Activated T-cell treated with anti-CD3 and anti-CD28 coated beads, Interleukin-2, amount 50 U/mL, for 4 hours (primary cell): ENCODE data around the gene CHST3. TPM values are rescaled to one million over a fixed set of nuclear protein-coding genes. Genes with fewer than 3 reads are reported as not detected.
A peak's percentile ranks its signal among the peaks of the same experiment; 100 is the strongest.

Experiments
- ATAC-seq, 2 donors: fragments of 200-7000 bp; cut with Tn5 transposase; one replicate each; pipeline ENCODE4 v1.10.0; 2021
- DNase-seq: peaks from one replicate; pipeline ENCODE4 v3.0.0-alpha.2; 2020
- H3K27me3 Mint-ChIP-seq: one replicate; pipeline ENCODE4 v1.8.0; 2021; ENCODE audit warnings: low read depth, mixed read lengths
- H3K36me3 Mint-ChIP-seq: one replicate; pipeline ENCODE4 v1.8.0; 2022; ENCODE audit warnings: mixed read lengths; ENCODE audit not compliant: insufficient read depth
- H3K4me1 Mint-ChIP-seq: one replicate; pipeline ENCODE4 v1.8.0; 2021; ENCODE audit warnings: low read depth, mixed read lengths
- H3K4me3 Mint-ChIP-seq: one replicate; pipeline ENCODE4 v1.8.0; 2021; ENCODE audit warnings: mild to moderate bottlenecking, moderate library complexity, mixed read lengths
- H3K9me3 Mint-ChIP-seq: one replicate; pipeline ENCODE4 v1.8.0; 2021; ENCODE audit warnings: mixed read lengths
- total RNA-seq, 3 donors: library from RNA; stranded (reverse); gene quantifications; one replicate each; pipeline ENCODE4 v1.2.1, GENCODE V29; 2021

The CHST3 gene
- total RNA-seq, 3 donors from 2014 or later: 0.90 to 2.0 (median 1.1) TPM

- Mint-ChIP-seq H3K36me3 (no peaks in the 10 kb centered on the region), H3K4me3 (no peak overlapping the region), H3K27me3 (peaks cover 6% of the 10 kb centered on the region), H3K4me1 (peaks cover 24% of the 10 kb centered on the region), H3K9me3 (peaks cover 12% of the 10 kb centered on the region)
- DNase-seq: no peak
- ATAC-seq: no peak
These were observed 24.9 kb upstream of the CHST3 start for GRCh38 chr10:71939304-71939703.

- H3K36me3 Mint-ChIP-seq: no peaks in the 10 kb centered on the region
- no peak for DNase-seq
- peaks cover 12% of the 10 kb centered on the region for H3K9me3 Mint-ChIP-seq
- ATAC-seq: peak; percentile 46 to 59
- H3K4me3 Mint-ChIP-seq: peak overlapping the region; percentile 23
- H3K27me3 Mint-ChIP-seq: peaks cover 6% of the 10 kb centered on the region
- H3K4me1 Mint-ChIP-seq: peaks cover 20% of the 10 kb centered on the region
These were observed 24.2 kb upstream of the CHST3 start for GRCh38 chr10:71939861-71940474.

- no peak for DNase-seq
- Mint-ChIP-seq H3K4me3 (no peak overlapping the region), H3K9me3 (peaks cover 14% of the 10 kb centered on the region), H3K4me1 (peaks cover 14% of the 10 kb centered on the region), H3K36me3 (no peaks in the 10 kb centered on the region), H3K27me3 (peaks cover 6% of the 10 kb centered on the region)
- ATAC-seq: no peak
These were observed 23.4 kb upstream of the CHST3 start for GRCh38 chr10:71940752-71941151.

- Mint-ChIP-seq H3K27me3 (peaks cover 6% of the 10 kb centered on the region), H3K9me3 (peaks cover 20% of the 10 kb centered on the region), H3K4me3 (no peak overlapping the region), H3K36me3 (no peaks in the 10 kb centered on the region), H3K4me1 (peaks cover 14% of the 10 kb centered on the region)
- no peak for DNase-seq
- no peak for ATAC-seq
These were observed 22.9 kb upstream of the CHST3 start for GRCh38 chr10:71941318-71941717.

GRCh38 chr10:71945819-71946474 lies 18.2 kb upstream of the CHST3 start:
- no peaks in the 10 kb centered on the region for H3K27me3 Mint-ChIP-seq
- H3K9me3 Mint-ChIP-seq: peaks cover 26% of the 10 kb centered on the region
- H3K4me3 Mint-ChIP-seq: no peak overlapping the region
- H3K4me1 Mint-ChIP-seq: peaks cover 2% of the 10 kb centered on the region
- no peaks in the 10 kb centered on the region for H3K36me3 Mint-ChIP-seq
- no peak for DNase-seq
- ATAC-seq: no peak

- Mint-ChIP-seq H3K4me3 (no peak overlapping the region), H3K27me3 (no peaks in the 10 kb centered on the region), H3K4me1 (no peaks in the 10 kb centered on the region), H3K9me3 (peaks cover 26% of the 10 kb centered on the region), H3K36me3 (no peaks in the 10 kb centered on the region)
- DNase-seq: no peak
- ATAC-seq: no peak
These were observed 17.5 kb upstream of the CHST3 start for GRCh38 chr10:71946700-71947099.

GRCh38 chr10:71948496-71949067 lies 15.6 kb upstream of the CHST3 start:
- Mint-ChIP-seq H3K27me3 (no peaks in the 10 kb centered on the region), H3K36me3 (no peaks in the 10 kb centered on the region), H3K9me3 (peaks cover 20% of the 10 kb centered on the region), H3K4me3 (no peak overlapping the region), H3K4me1 (no peaks in the 10 kb centered on the region)
- ATAC-seq: no peak
- no peak for DNase-seq

- no peaks in the 10 kb centered on the region for H3K4me1 Mint-ChIP-seq
- ATAC-seq (no peak), DNase-seq (no peak)
- no peaks in the 10 kb centered on the region for H3K36me3 Mint-ChIP-seq
- no peak overlapping the region for H3K4me3 Mint-ChIP-seq
- peaks cover 23% of the 10 kb centered on the region for H3K9me3 Mint-ChIP-seq
- H3K27me3 Mint-ChIP-seq: no peaks in the 10 kb centered on the region
These were observed 13.5 kb upstream of the CHST3 start for GRCh38 chr10:71950683-71951082.

GRCh38 chr10:71952745-71953144 lies 11.4 kb upstream of the CHST3 start:
- ATAC-seq: no peak
- no peaks in the 10 kb centered on the region for H3K27me3 Mint-ChIP-seq
- peaks cover 8% of the 10 kb centered on the region for H3K9me3 Mint-ChIP-seq
- H3K36me3 Mint-ChIP-seq: no peaks in the 10 kb centered on the region
- no peak overlapping the region for H3K4me3 Mint-ChIP-seq
- H3K4me1 Mint-ChIP-seq: peaks cover 3% of the 10 kb centered on the region
- DNase-seq: no peak

GRCh38 chr10:71957546-71958275 lies 6.5 kb upstream of the CHST3 start:
- H3K27me3 Mint-ChIP-seq: peaks cover 14% of the 10 kb centered on the region
- peaks cover 5% of the 10 kb centered on the region for H3K9me3 Mint-ChIP-seq
- no peak for DNase-seq
- peaks cover 3% of the 10 kb centered on the region for H3K4me1 Mint-ChIP-seq
- no peak overlapping the region for H3K4me3 Mint-ChIP-seq
- no peaks in the 10 kb centered on the region for H3K36me3 Mint-ChIP-seq
- ATAC-seq: no peak

- ATAC-seq (no peak), DNase-seq (no peak)
- H3K4me3 Mint-ChIP-seq: no peak overlapping the region
- peaks cover 3% of the 10 kb centered on the region for H3K4me1 Mint-ChIP-seq
- H3K27me3 Mint-ChIP-seq: peaks cover 23% of the 10 kb centered on the region
- H3K9me3 Mint-ChIP-seq: peaks cover 5% of the 10 kb centered on the region
- H3K36me3 Mint-ChIP-seq: no peaks in the 10 kb centered on the region
These were observed 4.7 kb upstream of the CHST3 start for GRCh38 chr10:71959526-71959925.

- peaks cover 6% of the 10 kb centered on the region for H3K4me1 Mint-ChIP-seq
- ATAC-seq (no peak), DNase-seq (no peak)
- H3K9me3 Mint-ChIP-seq: no peaks in the 10 kb centered on the region
- no peaks in the 10 kb centered on the region for H3K36me3 Mint-ChIP-seq
- peaks cover 44% of the 10 kb centered on the region for H3K27me3 Mint-ChIP-seq
- H3K4me3 Mint-ChIP-seq: no peak overlapping the region
These were observed 2.4 kb upstream of the CHST3 start for GRCh38 chr10:71961831-71962230.

- Mint-ChIP-seq H3K36me3 (no peaks in the 10 kb centered on the region), H3K4me1 (peaks cover 6% of the 10 kb centered on the region), H3K4me3 (peak overlapping the region; percentile 19), H3K27me3 (peaks cover 44% of the 10 kb centered on the region), H3K9me3 (no peaks in the 10 kb centered on the region)
- DNase-seq: no peak
- ATAC-seq: no peak
These were observed 1.3 kb upstream of the CHST3 start for GRCh38 chr10:71962901-71963300.

GRCh38 chr10:71963351-71964097 lies 671 bp upstream of the CHST3 start:
- Mint-ChIP-seq H3K4me3 (peak overlapping the region; percentile 36), H3K9me3 (no peaks in the 10 kb centered on the region), H3K4me1 (peaks cover 6% of the 10 kb centered on the region), H3K27me3 (peaks cover 48% of the 10 kb centered on the region), H3K36me3 (no peaks in the 10 kb centered on the region)
- DNase-seq (no peak), ATAC-seq (no peak)
